HG03045 (cell line): Measurements from ENCODE around the gene VPS33B.

Experiments used
- ATAC-seq: cut with Tn5 transposase; IDR thresholded peaks from one replicate; pipeline ENCODE4 v1.9.1; 2021; ENCODE audit warnings: mild to moderate bottlenecking, moderate library complexity; ENCODE audit not compliant: unreplicated experiment

The VPS33B gene

DNA sequence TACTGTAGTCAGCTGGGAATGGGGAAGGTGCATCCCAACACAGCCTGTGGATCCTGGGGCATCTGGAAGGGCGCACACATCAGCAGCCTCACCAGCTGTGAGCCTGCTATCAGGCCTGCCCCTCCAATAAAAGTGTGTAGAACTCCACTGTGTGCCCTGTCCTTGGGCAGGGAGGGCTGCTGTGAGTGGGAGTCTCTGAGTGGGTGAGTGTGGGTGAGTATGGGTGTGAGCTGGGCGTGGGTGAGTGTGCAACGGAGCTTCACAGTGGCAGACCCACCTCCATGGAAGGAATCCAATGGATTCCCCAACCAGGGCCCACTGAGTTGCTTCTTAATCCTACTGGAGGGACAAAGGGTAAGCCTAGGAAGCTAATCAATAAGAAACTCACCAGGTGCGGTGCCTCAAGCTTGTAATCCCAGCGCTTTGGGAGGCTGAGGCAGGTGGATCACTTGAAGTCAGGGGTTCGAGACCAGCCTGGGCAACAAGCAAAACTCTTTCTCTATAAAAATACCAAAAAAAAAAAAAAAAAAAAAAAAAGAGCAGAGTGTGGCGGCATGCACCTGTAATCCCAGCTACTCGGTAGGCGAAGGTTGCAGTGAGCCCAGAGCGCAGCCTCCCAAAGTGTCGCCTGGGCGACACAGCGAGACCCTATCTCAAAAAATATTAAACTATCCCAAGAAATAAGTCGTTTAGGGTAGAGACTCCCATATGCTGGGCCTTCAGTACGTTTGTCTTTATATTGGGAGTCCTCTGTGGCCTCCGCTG, 68.3 kb downstream of the VPS33B start:
- no peak for ATAC-seq

DNA sequence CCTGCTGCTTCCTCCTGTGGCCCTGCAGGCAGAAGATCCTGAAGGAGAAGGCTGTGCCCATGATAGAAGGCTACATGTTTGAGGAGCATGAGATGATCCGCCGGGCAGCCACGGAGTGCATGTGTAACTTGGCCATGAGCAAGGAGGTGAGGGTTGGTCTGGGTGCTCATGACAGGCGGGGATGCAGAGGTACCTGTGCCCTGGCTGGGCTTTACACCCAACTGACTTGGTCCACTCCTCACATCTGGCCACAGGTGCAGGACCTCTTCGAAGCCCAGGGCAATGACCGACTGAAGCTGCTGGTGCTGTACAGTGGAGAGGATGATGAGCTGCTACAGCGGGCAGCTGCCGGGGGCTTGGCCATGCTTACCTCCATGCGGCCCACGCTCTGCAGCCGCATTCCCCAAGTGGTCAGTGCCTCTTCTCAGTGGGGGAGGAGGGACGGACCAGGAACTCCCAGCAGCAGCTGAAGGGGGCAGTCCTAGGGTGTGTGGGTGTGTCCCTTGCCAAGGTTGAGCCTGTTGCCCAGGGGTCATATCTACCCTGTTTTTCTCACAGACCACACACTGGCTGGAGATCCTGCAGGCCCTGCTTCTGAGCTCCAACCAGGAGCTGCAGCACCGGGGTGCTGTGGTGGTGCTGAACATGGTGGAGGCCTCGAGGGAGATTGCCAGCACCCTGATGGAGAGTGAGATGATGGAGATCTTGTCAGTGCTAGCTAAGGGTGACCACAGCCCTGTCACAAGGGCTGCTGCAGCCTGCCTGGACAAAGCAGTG, 69.3 kb downstream of the VPS33B start:
- ATAC-seq: no peak

DNA sequence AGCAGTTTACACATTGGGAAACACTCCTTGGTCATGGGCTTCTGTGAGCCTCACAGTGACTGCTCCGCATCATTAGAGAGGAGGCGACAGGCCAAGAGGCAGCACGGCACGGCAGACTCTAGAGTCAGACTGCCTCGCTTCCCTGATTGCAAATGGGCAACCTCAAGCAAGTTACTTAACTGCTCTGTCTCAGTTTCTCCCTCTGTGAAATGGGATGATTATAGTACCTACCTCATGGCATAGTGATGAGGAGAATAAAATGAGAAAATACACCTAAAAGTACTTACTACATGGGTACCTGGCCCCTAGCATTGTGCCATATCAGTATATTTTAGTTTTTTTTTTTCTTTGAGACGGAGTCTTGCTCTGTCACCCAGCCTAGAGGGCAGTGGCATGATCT, 71.7 kb downstream of the VPS33B start:
- ATAC-seq: no peak

DNA sequence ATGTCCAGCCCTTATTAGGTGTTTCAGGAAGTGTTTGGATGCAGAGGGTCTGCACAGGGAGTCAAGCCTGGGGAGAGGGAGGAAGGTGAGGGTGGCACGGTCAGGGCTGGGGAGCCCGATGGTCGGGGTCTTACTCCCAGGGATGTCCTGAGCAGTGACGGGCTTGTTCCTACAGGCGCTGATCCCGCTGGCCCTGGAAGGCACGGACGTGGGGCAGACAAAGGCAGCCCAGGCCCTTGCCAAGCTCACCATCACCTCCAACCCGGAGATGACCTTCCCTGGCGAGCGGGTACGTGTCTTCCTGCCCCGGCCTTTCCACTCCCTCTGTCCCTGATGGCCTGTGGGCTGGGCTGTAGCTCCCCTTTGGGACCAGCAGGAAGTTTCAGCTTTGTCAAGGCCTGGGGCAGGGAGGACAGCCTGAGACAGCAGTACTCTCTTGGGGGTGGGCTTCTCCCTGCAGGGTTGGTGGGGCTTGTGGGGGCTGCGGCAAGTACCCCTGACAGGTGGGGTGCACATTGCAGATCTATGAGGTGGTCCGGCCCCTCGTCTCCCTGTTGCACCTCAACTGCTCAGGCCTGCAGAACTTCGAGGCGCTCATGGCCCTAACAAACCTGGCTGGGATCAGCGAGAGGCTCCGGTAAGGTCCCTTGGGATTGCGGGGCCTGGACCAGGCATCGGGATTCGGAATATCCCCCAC, 72.3 kb downstream of the VPS33B start:
- ATAC-seq: no peak
